GM12878 (cell line): ENCODE results near the gene CFAP45. TPM values are rescaled to one million over a fixed set of nuclear protein-coding genes. Genes with fewer than 3 reads are reported as not detected.

ENCODE experiments used
- ATAC-seq: fragments of 200-7000 bp; cut with Tn5 transposase; 3 replicates; pipeline ENCODE4 v1.9.1; 2020; ENCODE audit warnings: mild to moderate bottlenecking, moderate library complexity
- BruUV-seq: library from RNA; stranded (reverse); fragments of 400-500 nt; replicated peaks from 2 replicates; lab custom pipeline; 2021; lab: Mats Ljungman, UMichigan
- CTCF ChIA-PET: fragments of 300-600 bp; sonication (Branson Sonifier 250); formaldehyde crosslinking; extraction: SDS; loops from one replicate; lab custom pipeline; 2021; ENCODE audit warnings: inconsistent platforms; lab: Yijun Ruan, JAX
- POLR2A ChIA-PET: fragments of 350-600 bp; formaldehyde crosslinking; extraction: SDS; loops from one replicate; lab custom pipeline; 2021; ENCODE audit warnings: inconsistent platforms; lab: Charles Lee
- RAD21 ChIA-PET: fragments of 300-600 bp; sonication (Branson Sonifier 250); formaldehyde crosslinking; loops from one replicate; lab custom pipeline; 2023; ENCODE audit warnings: antibody characterized with exemption; ENCODE audit not compliant: unreplicated experiment; lab: Charles Lee
- SMC1A ChIA-PET: fragments of 300-600 bp; sonication (Branson Sonifier 250); formaldehyde crosslinking; loops from one replicate; lab custom pipeline; 2023; ENCODE audit not compliant: unreplicated experiment, uncharacterized antibody; lab: Charles Lee
- DNase-seq: peaks from one replicate; pipeline ENCODE4 v3.0.0-alpha.2; 2011; ENCODE audit warnings: low read depth, low spot score
- FAIRE-seq: peaks from 3 replicates; lab custom pipeline; 2011; peaks lifted over from hg19 to GRCh38; lab: Jason Lieb, UNC
- H2AFZ ChIP-seq: 2 replicates; pipeline ENCODE4 v1.6.0; 2011; ENCODE audit warnings: low read depth, low read length, control low read depth; ENCODE audit not compliant: control insufficient read depth
- H3K27ac ChIP-seq: 2 replicates; pipeline ENCODE4 v1.5.1; 2011; ENCODE audit warnings: control low read depth; ENCODE audit not compliant: control insufficient read depth, insufficient read depth
- H3K27me3 ChIP-seq, 2 experiments: replicated peaks in 1 of 2; 2 replicates each; pipeline versions ENCODE4 v1.6.0 to v1.6.1; 2011; ENCODE audit warnings: low read length in 1 of 2; ENCODE audit not compliant: control insufficient read depth in 2 of 2, insufficient read depth in 2 of 2
- H3K36me3 ChIP-seq, 2 experiments: 2 replicates each; pipeline ENCODE4 v1.5.1; 2011; ENCODE audit warnings: low read length in 1 of 2; ENCODE audit not compliant: control insufficient read depth in 2 of 2, insufficient read depth in 2 of 2
- H3K4me1 ChIP-seq: 2 replicates; pipeline ENCODE4 v1.6.1; 2011; ENCODE audit warnings: mild to moderate bottlenecking, low read length, moderate library complexity, mixed read lengths; ENCODE audit not compliant: control insufficient read depth, insufficient read depth
- H3K4me2 ChIP-seq: 2 replicates; pipeline ENCODE4 v1.6.0; 2011; ENCODE audit warnings: control low read depth; ENCODE audit not compliant: control insufficient read depth, insufficient read depth
- H3K4me3 ChIP-seq: fragments of 200-600 bp; sonication (generic); 2 replicates; pipeline ENCODE4 v1.5.1; 2016
- H3K79me2 ChIP-seq: 2 replicates; pipeline ENCODE4 v1.6.0; 2011; ENCODE audit warnings: low read length; ENCODE audit not compliant: control insufficient read depth, insufficient read depth
- H3K9ac ChIP-seq: 2 replicates; pipeline ENCODE4 v1.8.0; 2011; ENCODE audit warnings: low read length, control low read depth, mixed read lengths; ENCODE audit not compliant: control insufficient read depth, insufficient read depth
- H3K9me3 ChIP-seq: replicated peaks from 3 replicates; pipeline ENCODE4 v1.5.1; 2011; ENCODE audit warnings: mild to moderate bottlenecking, low read length; ENCODE audit not compliant: control insufficient read depth, insufficient read depth
- H4K20me1 ChIP-seq: 2 replicates; pipeline ENCODE4 v1.6.0; 2011; ENCODE audit not compliant: control insufficient read depth, insufficient read depth
- ASH2L ChIP-seq: fragments of 300-600, 200-600 bp; sonication (generic); IDR thresholded peaks from 2 replicates; pipeline ENCODE4 v1.6.1; 2017; ENCODE audit warnings: low read depth, mild to moderate bottlenecking, borderline replicate concordance
- CREM ChIP-seq: IDR thresholded peaks from 2 replicates; pipeline ENCODE4 v1.6.1; 2014; ENCODE audit warnings: antibody characterized with exemption, low read depth
- HDAC6 ChIP-seq: fragments of 200-600 bp; sonication (generic); IDR thresholded peaks from one replicate; pipeline ENCODE4 v1.8.0; 2017; ENCODE audit warnings: antibody characterized with exemption; ENCODE audit not compliant: unreplicated experiment
- IKZF1 ChIP-seq: fragments of 450-650 bp; conservative IDR thresholded peaks from 2 replicates; pipeline ENCODE4 v1.6.1; 2017; ENCODE audit warnings: antibody characterized with exemption, mild to moderate bottlenecking
- KDM1A ChIP-seq: fragments of 200-600 bp; sonication (generic); IDR thresholded peaks from 2 replicates; pipeline ENCODE4 v1.6.1; 2016; ENCODE audit warnings: borderline replicate concordance
- POLR2AphosphoS5 ChIP-seq: IDR thresholded peaks from 2 replicates; pipeline ENCODE4 v1.6.1; 2011; ENCODE audit warnings: mild to moderate bottlenecking, low read length, inconsistent platforms
- SPI1 ChIP-seq: IDR thresholded peaks from 2 replicates; pipeline ENCODE4 v1.6.1; 2011; ENCODE audit warnings: low read depth, mild to moderate bottlenecking, low read length, moderate library complexity, borderline replicate concordance; ENCODE audit not compliant: insufficient read depth
- SUZ12 ChIP-seq: fragments of 200-600 bp; sonication (generic); IDR thresholded peaks from one replicate; pipeline ENCODE4 v1.6.1; 2018; ENCODE audit warnings: antibody characterized with exemption, mild to moderate bottlenecking; ENCODE audit not compliant: unreplicated experiment
- YY1 ChIP-seq: IDR thresholded peaks from 2 replicates; pipeline ENCODE4 v1.6.1; 2011; ENCODE audit warnings: low read depth, mild to moderate bottlenecking, low read length
- ZNF217 ChIP-seq: fragments of 450-650 bp; IDR thresholded peaks from 2 replicates; pipeline ENCODE4 v1.6.1; 2017; ENCODE audit warnings: antibody characterized with exemption, mild to moderate bottlenecking
- ZNF384 ChIP-seq: IDR thresholded peaks from 2 replicates; pipeline ENCODE4 v1.6.1; 2012; ENCODE audit warnings: low read depth, mild to moderate bottlenecking, low read length, improper control_type of control experiment, borderline replicate concordance
- WGBS: methylation state at CpG from one replicate; pipeline ENCODE4 v1.1.6; 2016; ENCODE audit warnings: low lambda C conversion rate; ENCODE audit not compliant: insufficient replicate concordance, insufficient coverage; ENCODE audit errors: missing lambda C conversion rate; 5-methylcytosine and 5-hydroxymethylcytosine counted together
- in situ Hi-C: fragments of 300-500 bp; cut with MboI; formaldehyde crosslinking; loops from 9 replicates; pipeline ENCODE4 v1.14.3; 2018; ENCODE audit warnings: mixed read lengths
- intact Hi-C: fragments of 100-400 bp; cut with micrococcal nuclease; formaldehyde crosslinking; loops from one replicate; pipeline ENCODE4 v1.14.2; 2022; ENCODE audit not compliant: unreplicated experiment
- polyA plus RNA-seq, 11 experiments: library from polyadenylated mRNA; depleted of rRNA in 4 of 11; unstranded in 6 of 11; stranded (reverse) in 5 of 11; fragments of >200 nt; fragmentation: Nextera tagmentation in 4 of 11; fragmentation: Illumina TruSeq in 1 of 11; extraction: Ambion mirVana in 4 of 11; extraction: Trizol in 1 of 11; gene quantifications; 1 replicate in 1 of 11; 2 replicates in 10 of 11; pipeline versions ENCODE4 v1.2.1 to v1.2.3, GENCODE V29; 2011 to 2016; ENCODE audit warnings: inconsistent platforms in 2 of 11, missing spikeins in 2 of 11, low read depth in 1 of 11
- total RNA-seq, 4 experiments: library from RNA; depleted of rRNA in 3 of 4; stranded (reverse); fragments of >200 nt in 3 of 4; fragmentation: Illumina TruSeq in 1 of 4; extraction: Trizol in 1 of 4; gene quantifications; 2 replicates each; pipeline versions ENCODE4 v1.2.1 to v1.2.3, GENCODE V29; 2013 to 2021
- TF ChIP-seq, protein P1 (sequence below): fragments of 450-650 bp; IDR thresholded peaks from 2 replicates; pipeline ENCODE4 v1.6.1; 2017; ENCODE audit warnings: mild to moderate bottlenecking
- TF ChIP-seq, protein P2 (sequence below): fragments of 450-650 bp; IDR thresholded peaks from 2 replicates; pipeline ENCODE4 v1.6.1; 2017; ENCODE audit warnings: antibody characterized with exemption, mild to moderate bottlenecking, moderate library complexity
- TF ChIP-seq, protein P3 (sequence below): fragments of 450-650 bp; IDR thresholded peaks from 2 replicates; pipeline ENCODE4 v1.6.1; 2016; ENCODE audit warnings: mild to moderate bottlenecking
- TF ChIP-seq, protein P4 (sequence below): IDR thresholded peaks from 2 replicates; pipeline ENCODE4 v1.6.1; 2011; ENCODE audit warnings: borderline replicate concordance, low read depth, mild to moderate bottlenecking, moderate library complexity, mixed read lengths, low read length; ENCODE audit not compliant: insufficient read depth; ENCODE audit errors: extremely low read length

The CFAP45 gene
- total and polyA plus RNA-seq, 10 of the 15 experiments (the other 5 are each of a cell fraction or from before 2014, with no cell fraction given) = 0.43 to 0.91 (median 0.67) TPM

DNA sequence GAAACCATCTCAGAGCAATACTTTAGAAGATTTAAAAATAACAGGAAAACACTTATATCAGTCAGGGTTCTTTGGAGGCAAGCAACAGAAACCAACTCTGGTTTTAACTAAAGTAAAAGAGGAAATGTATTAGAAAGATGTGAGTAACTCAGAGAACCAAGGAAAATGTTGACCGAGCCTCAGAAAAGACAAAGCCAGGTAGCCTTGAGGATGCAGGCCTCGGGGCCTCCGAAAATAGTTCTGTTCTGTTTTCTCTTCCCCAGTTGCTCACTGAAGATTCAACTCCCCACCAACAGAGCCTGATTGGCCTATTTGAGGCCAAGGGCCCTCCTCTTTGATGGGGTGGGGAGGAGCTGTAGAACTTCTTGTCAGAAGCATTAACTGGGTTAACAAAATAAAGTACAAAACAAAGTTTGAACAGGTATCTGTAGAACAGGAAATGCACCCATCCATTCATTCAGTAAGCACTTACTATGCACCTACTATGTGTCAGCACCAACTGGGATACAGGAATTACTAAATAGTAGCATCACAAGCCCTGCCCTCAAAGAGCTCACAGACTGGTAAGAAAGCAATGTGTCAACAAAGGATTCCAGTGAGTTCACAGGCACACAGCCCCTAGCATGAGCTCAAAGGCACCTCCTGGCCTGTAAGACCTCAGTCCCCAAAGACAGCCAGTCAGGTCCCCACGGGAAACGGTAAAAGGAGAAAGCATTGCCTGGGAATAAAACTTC lies 60.7 kb downstream of the CFAP45 start (continued):
- TF ChIP-seq, protein P1, sequence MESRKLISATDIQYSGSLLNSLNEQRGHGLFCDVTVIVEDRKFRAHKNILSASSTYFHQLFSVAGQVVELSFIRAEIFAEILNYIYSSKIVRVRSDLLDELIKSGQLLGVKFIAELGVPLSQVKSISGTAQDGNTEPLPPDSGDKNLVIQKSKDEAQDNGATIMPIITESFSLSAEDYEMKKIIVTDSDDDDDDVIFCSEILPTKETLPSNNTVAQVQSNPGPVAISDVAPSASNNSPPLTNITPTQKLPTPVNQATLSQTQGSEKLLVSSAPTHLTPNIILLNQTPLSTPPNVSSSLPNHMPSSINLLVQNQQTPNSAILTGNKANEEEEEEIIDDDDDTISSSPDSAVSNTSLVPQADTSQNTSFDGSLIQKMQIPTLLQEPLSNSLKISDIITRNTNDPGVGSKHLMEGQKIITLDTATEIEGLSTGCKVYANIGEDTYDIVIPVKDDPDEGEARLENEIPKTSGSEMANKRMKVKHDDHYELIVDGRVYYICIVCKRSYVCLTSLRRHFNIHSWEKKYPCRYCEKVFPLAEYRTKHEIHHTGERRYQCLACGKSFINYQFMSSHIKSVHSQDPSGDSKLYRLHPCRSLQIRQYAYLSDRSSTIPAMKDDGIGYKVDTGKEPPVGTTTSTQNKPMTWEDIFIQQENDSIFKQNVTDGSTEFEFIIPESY = no peak
- peak; percentile 45; the same call in 1 of the 2 replicates for TF ChIP-seq SPI1

DNA sequence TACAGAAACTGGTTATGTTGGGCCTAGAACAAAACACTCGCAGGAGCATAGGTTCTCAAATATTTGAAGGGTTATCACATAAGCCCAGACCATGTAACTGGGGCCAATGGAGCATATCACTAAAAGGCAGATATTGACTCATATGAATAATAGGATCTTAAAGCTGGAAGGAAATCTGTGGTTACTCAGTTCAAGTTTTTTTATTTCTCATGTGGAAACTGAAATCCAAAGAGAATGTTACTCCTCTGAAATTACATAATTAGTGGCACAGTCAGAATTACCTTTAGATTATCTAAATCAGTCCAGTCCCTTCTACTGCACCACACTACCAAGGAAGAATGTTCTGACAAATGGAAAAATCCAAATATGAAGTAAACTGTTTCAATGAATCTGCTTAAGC lies 61.2 kb downstream of the CFAP45 start:
- FAIRE-seq (no peak), ATAC-seq (peak; percentile 88), DNase-seq (peak; percentile 31)
- Histone ChIP-seq H3K9ac (no peak overlapping the region), H3K27me3 (no peaks in the 10 kb centered on the region; a peak in 1 of 4 replicates), H3K27ac (peak overlapping the region; percentile 68), H3K36me3 (no peaks in the 10 kb centered on the region), H4K20me1 (no peaks in the 10 kb centered on the region), H2AFZ (no peak overlapping the region), H3K4me2 (peak overlapping the region; percentile 13; the same call in 1 of the 2 replicates), H3K79me2 (no peaks in the 10 kb centered on the region), H3K4me3 (no peak overlapping the region), H3K9me3 (no peaks in the 10 kb centered on the region), H3K4me1 (peaks cover 26% of the 10 kb centered on the region)
- in situ Hi-C loops = no loop called here
- intact Hi-C loops = loop anchor here (2.0 kb wide), 1 partner anchor 52 kb away; no protein-coding TSS in a partner anchor
- WGBS = 0% methylated on average over 1 of the region's 1 CpG
- no TSS peak for BruUV-seq
- ChIA-PET RAD21 (interaction anchor here (2.1 kb wide), 1 partner anchor 51 kb away, joined by 4 read pairs; no protein-coding TSS in a partner anchor), CTCF (interaction anchor here (0.8 to 2.3 kb wide), 2 partner anchors 33 to 52 kb away, joined by 3 to 7 read pairs; no protein-coding TSS in a partner anchor), POLR2A (no interaction called here), SMC1A (interaction anchor here (2.3 kb wide), 1 partner anchor 39 kb away, joined by 6 read pairs; no protein-coding TSS in a partner anchor)
- TF ChIP-seq, protein P2, sequence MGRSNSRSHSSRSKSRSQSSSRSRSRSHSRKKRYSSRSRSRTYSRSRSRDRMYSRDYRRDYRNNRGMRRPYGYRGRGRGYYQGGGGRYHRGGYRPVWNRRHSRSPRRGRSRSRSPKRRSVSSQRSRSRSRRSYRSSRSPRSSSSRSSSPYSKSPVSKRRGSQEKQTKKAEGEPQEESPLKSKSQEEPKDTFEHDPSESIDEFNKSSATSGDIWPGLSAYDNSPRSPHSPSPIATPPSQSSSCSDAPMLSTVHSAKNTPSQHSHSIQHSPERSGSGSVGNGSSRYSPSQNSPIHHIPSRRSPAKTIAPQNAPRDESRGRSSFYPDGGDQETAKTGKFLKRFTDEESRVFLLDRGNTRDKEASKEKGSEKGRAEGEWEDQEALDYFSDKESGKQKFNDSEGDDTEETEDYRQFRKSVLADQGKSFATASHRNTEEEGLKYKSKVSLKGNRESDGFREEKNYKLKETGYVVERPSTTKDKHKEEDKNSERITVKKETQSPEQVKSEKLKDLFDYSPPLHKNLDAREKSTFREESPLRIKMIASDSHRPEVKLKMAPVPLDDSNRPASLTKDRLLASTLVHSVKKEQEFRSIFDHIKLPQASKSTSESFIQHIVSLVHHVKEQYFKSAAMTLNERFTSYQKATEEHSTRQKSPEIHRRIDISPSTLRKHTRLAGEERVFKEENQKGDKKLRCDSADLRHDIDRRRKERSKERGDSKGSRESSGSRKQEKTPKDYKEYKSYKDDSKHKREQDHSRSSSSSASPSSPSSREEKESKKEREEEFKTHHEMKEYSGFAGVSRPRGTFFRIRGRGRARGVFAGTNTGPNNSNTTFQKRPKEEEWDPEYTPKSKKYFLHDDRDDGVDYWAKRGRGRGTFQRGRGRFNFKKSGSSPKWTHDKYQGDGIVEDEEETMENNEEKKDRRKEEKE = no peak
- TF ChIP-seq, protein P3, sequence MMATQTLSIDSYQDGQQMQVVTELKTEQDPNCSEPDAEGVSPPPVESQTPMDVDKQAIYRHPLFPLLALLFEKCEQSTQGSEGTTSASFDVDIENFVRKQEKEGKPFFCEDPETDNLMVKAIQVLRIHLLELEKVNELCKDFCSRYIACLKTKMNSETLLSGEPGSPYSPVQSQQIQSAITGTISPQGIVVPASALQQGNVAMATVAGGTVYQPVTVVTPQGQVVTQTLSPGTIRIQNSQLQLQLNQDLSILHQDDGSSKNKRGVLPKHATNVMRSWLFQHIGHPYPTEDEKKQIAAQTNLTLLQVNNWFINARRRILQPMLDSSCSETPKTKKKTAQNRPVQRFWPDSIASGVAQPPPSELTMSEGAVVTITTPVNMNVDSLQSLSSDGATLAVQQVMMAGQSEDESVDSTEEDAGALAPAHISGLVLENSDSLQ = no peak
- TF ChIP-seq ASH2L = no peak
- TF ChIP-seq, protein P4, sequence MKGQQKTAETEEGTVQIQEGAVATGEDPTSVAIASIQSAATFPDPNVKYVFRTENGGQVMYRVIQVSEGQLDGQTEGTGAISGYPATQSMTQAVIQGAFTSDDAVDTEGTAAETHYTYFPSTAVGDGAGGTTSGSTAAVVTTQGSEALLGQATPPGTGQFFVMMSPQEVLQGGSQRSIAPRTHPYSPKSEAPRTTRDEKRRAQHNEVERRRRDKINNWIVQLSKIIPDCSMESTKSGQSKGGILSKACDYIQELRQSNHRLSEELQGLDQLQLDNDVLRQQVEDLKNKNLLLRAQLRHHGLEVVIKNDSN = no peak
- TF ChIP-seq HDAC6 = no peak
- TF ChIP-seq CREM = no peak
- no peak for TF ChIP-seq KDM1A
- TF ChIP-seq POLR2AphosphoS5 = no peak
- TF ChIP-seq ZNF384 = no peak
- no peak for TF ChIP-seq YY1
- no peak for TF ChIP-seq SUZ12
- TF ChIP-seq IKZF1 = peak; percentile 39; the same call in 1 of the 2 replicates
- no peak for TF ChIP-seq ZNF217
